DLD1 (cell line): ENCODE measurements around the gene LDLRAD4.

ENCODE experiments used
- in situ Hi-C: cut with HindIII; loops from 2 replicates; pipeline ENCODE4 v1.10.0; 2017; ENCODE audit warnings: low sequenced_read_pairs

LDLRAD4 gene

GRCh38 chr18:13618760-13619438 lies 400.3 kb downstream of the LDLRAD4 start:
- in situ Hi-C loops = no loop called here

- in situ Hi-C loops = no loop called here
Observed at GRCh38 chr18:13619505-13620205, 401.1 kb downstream of the LDLRAD4 start.

GRCh38 chr18:13620206-13620672 lies 401.7 kb downstream of the LDLRAD4 start:
- in situ Hi-C loops = no loop called here

GRCh38 chr18:13620818-13621445 lies 402.4 kb downstream of the LDLRAD4 start:
- in situ Hi-C loops = no loop called here

GRCh38 chr18:13621446-13621849 lies 402.9 kb downstream of the LDLRAD4 start:
- in situ Hi-C loops = no loop called here

- in situ Hi-C loops = no loop called here
Observed at GRCh38 chr18:13621886-13622619, 403.5 kb downstream of the LDLRAD4 start.

GRCh38 chr18:13622751-13623150 lies 404.2 kb downstream of the LDLRAD4 start:
- in situ Hi-C loops = no loop called here

GRCh38 chr18:13623348-13623747 lies 404.8 kb downstream of the LDLRAD4 start:
- in situ Hi-C loops = no loop called here

GRCh38 chr18:13623871-13624270 lies 405.3 kb downstream of the LDLRAD4 start:
- in situ Hi-C loops = no loop called here

- in situ Hi-C loops = no loop called here
Observed at GRCh38 chr18:13624563-13625237, 406.1 kb downstream of the LDLRAD4 start.

- in situ Hi-C loops = no loop called here
Observed at GRCh38 chr18:13625355-13625754, 406.8 kb downstream of the LDLRAD4 start.

- in situ Hi-C loops = no loop called here
Observed at GRCh38 chr18:13625843-13626543, 407.4 kb downstream of the LDLRAD4 start.

GRCh38 chr18:13626544-13626908 lies 408.0 kb downstream of the LDLRAD4 start:
- in situ Hi-C loops = no loop called here

GRCh38 chr18:13627639-13628038 lies 409.1 kb downstream of the LDLRAD4 start:
- in situ Hi-C loops = no loop called here

- in situ Hi-C loops = no loop called here
Observed at GRCh38 chr18:13628211-13628610, 409.7 kb downstream of the LDLRAD4 start.

GRCh38 chr18:13629841-13630715 lies 411.5 kb downstream of the LDLRAD4 start:
- in situ Hi-C loops = no loop called here

- in situ Hi-C loops = no loop called here
Observed at GRCh38 chr18:13630716-13631268, 412.2 kb downstream of the LDLRAD4 start.

- in situ Hi-C loops = no loop called here
Observed at GRCh38 chr18:13633700-13634099, 415.1 kb downstream of the LDLRAD4 start.

GRCh38 chr18:13635046-13635445 lies 416.5 kb downstream of the LDLRAD4 start:
- in situ Hi-C loops = no loop called here
